SK-N-MC (cell line): ENCODE results near the gene ZNF705A.
"Not testable (repeated sequence)": the region's sequence is repeated elsewhere in the genome, so short reads cannot be mapped to it uniquely, and the experiment has no call there.

ENCODE experiments used
- EZH2 ChIP-seq: fragments of 200-600 bp; sonication (generic); IDR thresholded peaks from one replicate; pipeline ENCODE4 v1.6.1; 2017; ENCODE audit warnings: antibody characterized with exemption
- FOXP2 ChIP-seq: optimal IDR thresholded peaks from 2 replicates; pipeline ENCODE3; 2011; ENCODE audit warnings: mild to moderate bottlenecking, moderate library complexity; ENCODE audit not compliant: insufficient read depth; ENCODE audit errors: extremely low read length, control extremely low read depth
- POLR2AphosphoS5 ChIP-seq: IDR thresholded peaks from 2 replicates; pipeline ENCODE4 v1.6.1; 2012; ENCODE audit warnings: mild to moderate bottlenecking, low read depth, low read length, borderline replicate concordance

DNA sequence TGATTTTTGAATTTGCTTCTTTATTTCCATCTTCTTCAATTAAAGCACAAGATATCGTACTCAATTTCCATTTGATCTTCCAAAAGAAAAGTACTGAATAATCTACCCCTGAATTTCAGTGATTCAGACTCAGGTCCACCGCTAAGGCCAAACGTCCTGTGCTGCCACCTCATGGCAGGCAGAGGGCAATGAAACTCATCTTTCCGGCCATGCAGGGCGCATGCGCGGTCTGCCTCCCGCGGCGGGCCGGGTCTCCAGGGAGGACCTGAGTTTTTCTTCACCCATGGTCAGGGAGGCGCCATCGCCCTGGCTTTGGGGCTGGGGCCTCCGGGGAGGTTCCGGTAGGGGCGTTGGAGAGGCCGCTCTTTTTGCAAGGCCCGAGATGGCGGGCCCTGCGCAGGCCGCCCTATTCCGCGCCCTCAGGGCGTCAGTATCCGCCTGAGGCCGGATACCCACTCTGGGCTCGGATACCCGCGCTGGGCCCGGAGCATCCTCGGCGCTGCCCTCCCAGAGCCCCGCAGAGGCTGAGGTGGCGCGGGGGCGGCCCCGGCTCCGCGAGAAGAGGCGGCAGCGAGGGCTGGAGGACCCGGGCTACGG, 23.3 kb downstream of the ZNF705A start:
- TF ChIP-seq EZH2, FOXP2: not testable (repeated sequence)
- peak; percentile 22; the same call in 1 of the 2 replicates for TF ChIP-seq POLR2AphosphoS5
